ENCODE measurements around the gene ANKS3.

DNA sequence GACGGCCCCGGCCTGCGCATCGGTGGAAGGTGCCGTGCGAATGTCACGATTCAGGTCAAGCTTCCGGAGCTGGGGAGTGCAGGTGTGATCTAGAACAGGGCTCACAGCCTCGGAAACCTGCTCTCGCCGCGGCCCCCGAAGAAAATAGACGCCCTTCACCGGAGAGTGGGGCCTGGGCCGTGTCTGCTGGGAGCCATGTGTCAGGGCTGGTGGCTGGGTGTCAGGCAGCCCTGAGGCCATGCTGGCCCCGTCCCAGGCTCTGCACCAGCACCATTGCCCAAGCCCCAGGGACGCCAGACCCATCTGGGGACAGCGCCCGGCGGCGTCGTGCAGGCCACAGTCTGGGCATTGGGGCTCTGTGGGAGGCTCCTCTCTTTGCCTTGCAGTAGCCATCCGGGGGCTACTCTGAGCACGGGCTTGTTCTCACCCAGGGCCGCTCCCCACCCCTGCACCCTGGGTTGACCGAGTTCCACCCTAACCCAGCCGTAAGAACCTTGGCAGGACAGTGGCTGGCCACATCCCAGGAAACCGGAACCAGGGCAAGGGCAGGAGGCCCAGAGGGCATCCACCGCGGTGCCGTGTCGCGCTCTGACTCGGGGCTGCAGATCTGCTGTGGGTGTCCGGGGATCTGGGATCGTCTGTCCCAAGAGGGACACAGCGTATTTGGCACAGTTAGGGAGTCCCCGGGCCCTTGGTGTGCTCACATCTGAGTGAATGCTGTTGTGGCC, 46.0 kb downstream of the ANKS3 start:
- TF ChIP-seq, protein P1, sequence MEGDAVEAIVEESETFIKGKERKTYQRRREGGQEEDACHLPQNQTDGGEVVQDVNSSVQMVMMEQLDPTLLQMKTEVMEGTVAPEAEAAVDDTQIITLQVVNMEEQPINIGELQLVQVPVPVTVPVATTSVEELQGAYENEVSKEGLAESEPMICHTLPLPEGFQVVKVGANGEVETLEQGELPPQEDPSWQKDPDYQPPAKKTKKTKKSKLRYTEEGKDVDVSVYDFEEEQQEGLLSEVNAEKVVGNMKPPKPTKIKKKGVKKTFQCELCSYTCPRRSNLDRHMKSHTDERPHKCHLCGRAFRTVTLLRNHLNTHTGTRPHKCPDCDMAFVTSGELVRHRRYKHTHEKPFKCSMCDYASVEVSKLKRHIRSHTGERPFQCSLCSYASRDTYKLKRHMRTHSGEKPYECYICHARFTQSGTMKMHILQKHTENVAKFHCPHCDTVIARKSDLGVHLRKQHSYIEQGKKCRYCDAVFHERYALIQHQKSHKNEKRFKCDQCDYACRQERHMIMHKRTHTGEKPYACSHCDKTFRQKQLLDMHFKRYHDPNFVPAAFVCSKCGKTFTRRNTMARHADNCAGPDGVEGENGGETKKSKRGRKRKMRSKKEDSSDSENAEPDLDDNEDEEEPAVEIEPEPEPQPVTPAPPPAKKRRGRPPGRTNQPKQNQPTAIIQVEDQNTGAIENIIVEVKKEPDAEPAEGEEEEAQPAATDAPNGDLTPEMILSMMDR (IDR thresholded peaks at IDR 0.05) = no peak
- TF ChIP-seq POLR2AphosphoS5 (IDR thresholded peaks at IDR 0.05) = no peak
- no peak for TF ChIP-seq POLR2A (IDR thresholded peaks at IDR 0.05)
